GM19468 (cell line): ENCODE data around the gene GPX7.

Source experiments
- ATAC-seq: cut with Tn5 transposase; IDR thresholded peaks from one replicate; pipeline ENCODE4 v1.9.1; 2021; ENCODE audit warnings: mild to moderate bottlenecking, moderate library complexity, moderate number of reproducible peaks; ENCODE audit not compliant: unreplicated experiment; ENCODE audit errors: extremely low read depth

The GPX7 gene

GRCh38 chr1:52585474-52585873, 16.7 kb upstream of the GPX7 start:
- no peak for ATAC-seq

DNA sequence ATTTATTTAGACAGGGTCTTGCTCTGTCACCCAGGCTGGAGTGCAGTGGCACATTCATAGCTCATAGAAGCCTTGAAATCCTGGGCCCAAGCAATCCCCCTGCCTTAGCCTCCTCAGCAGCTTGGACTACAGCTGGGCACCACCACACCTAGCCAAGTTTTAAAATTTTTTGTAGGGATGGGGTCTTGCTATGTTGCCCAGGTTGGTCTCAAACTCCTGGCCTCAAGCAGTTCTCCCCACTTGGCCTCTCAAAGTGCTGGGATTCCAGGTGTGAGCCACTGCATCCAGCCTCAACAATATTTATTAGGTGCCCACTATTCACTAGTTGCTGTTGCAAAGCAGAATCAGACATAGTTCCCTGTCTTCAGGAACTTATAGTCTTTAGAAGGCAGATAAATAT, 14.1 kb upstream of the GPX7 start:
- ATAC-seq, result no peak

DNA sequence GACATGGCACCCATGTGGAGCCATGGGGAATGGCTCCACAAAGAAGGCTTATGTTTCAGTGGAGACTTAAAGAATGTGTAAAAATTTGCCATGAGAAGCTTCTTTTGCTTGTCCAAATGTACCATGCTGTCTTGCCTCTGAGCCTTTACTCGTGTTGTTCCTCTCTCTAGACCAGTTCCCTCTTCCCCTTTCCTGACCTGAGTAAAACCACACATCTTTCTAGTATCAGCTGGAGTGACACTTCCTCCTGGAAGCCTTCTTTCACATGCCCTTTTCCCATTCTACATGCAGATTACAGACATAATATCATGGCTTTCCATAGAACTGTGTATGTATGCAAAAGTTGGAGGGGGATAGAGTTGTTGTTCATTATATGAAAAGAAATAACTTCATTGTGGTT, 13.6 kb upstream of the GPX7 start:
- no peak for ATAC-seq

GRCh38 chr1:52590266-52590665, 11.9 kb upstream of the GPX7 start:
- ATAC-seq, result no peak

- no peak for ATAC-seq
Observed at GRCh38 chr1:52592637-52593323, 9.4 kb upstream of the GPX7 start.

- no peak for ATAC-seq
Observed at GRCh38 chr1:52593495-52593894, 8.7 kb upstream of the GPX7 start.

GRCh38 chr1:52595061-52595460, 7.1 kb upstream of the GPX7 start:
- ATAC-seq, result no peak

DNA sequence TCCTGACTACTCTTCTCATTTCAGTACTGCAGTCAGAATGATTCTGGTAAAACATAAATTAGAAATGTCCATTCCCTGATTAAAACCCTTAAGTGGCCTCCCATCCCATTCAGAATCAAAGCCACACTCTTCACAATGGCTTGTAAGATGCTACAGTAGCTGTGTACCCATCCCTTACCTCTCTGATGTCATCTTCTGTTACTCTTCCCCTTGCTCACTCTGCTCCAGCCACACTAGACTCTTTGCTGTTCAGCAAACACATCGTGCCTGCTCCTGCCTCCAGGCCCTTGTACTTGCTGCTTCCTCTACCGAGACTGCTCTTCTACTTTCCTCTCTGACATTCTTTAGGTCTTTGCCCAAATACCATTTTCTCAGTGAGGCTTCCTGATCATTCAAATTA, 4.3 kb upstream of the GPX7 start:
- ATAC-seq, result no peak

DNA sequence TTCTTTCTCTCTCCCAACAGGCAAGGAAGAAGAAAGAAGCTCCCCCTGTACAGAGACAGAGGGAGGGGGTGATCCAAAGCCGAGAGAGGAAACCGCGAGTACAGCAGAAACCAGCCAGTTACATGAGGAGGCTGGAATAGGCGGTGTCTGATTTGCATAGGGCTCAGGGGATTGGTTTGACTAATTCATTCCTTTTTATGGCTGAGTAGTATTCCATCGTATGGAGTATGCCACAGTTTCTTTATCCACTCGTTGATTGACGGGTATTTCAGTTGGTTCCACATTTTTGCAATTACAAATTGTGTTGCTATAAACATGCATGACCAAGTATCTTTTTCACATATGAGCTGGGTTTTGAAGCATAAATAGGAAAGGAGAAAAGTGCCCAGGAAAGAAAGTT, 3.4 kb upstream of the GPX7 start:
- ATAC-seq, result no peak

DNA sequence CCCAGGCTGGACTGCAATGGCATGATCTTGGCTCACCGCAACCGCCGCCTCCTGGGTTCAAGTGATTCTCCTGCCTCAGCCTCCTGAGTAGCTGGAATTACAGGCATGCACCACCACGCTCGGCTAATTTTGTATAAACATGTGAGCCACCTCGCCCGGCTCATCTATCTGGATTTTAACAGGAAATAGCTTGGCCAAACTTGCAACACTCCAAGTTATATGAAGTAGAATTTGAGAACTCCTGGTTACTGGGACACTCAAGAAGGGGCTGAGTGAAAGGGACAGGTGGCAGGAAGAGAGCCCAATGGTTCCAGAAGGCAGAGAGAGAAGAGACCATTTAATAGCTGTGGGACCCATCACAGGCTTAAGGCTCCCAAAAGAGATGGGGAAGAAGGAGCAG, 2.9 kb upstream of the GPX7 start:
- ATAC-seq, result no peak

DNA sequence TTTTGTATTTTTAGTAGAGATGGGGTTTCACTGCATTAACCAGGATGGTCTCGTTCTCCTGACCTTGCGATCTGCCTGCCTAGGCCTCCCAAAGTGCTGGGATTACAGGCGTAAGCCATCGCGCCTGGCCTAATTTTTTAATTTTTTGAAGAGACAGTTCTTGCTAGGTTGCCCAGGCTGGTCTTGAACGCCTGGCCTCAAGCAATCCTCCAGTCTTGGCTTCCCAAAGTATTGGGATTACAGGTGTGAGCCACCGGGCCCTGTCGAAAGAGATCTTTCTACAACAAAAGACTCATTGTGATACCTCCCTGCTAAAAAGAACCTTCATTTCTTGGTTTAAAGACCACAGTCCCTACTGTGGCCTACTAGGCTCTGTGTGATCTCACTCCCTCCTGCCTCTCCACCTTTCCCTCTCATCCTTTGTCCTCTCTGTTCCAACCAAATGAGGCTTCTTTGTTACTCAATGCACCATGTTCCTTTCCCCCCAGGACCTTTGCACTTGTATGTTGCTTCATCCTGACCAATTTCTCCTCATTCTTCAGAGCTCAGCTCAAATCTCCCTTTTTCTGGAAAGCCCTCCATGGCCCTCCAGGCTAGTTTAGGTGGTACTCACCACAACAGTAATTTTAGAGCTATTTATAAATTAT, 1.5 kb upstream of the GPX7 start:
- no peak for ATAC-seq

DNA sequence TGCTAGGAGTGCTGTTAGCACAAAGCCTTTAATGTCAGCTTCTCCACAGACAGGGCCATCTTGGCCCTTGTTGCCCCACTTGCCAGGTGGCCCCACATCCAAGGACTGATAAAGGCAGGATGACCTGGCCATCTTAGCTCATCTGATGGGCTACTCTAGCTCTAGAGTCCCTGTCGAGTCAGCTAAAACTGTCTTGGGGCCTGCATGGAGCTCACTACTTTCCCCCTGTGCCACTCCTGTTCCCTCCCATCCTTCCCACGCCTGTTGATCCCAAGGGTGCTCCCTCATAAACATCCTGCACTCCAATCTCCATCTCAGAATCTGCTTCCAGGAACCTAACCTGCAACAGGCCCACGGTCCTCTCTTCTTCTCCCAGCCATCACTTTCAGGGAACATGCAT, 652 bp upstream of the GPX7 start:
- ATAC-seq, result no peak

- no peak for ATAC-seq
Observed at GRCh38 chr1:52602856-52603600, 857 bp downstream of the GPX7 start.

DNA sequence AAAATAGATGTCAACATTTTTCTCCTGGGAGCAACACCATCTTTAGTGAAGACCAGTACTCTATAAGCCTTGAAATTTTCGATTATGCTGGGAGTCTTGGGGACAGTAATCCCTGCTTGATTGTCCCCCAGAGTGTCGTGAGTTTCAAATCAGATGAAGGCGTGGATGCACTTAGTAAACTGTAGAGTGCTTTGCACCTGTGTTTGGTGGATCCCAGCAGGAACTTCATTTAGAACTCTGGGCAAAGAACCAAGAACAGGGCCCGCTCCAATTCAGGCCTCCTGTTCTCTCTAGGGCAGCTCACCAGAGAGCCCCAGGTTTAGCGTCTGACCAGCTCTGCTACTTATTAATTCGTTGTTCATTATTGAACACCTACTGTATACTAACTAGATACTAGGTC, 1.5 kb downstream of the GPX7 start:
- no peak for ATAC-seq

- no peak for ATAC-seq
Observed at GRCh38 chr1:52604063-52604770, 2.0 kb downstream of the GPX7 start.

DNA sequence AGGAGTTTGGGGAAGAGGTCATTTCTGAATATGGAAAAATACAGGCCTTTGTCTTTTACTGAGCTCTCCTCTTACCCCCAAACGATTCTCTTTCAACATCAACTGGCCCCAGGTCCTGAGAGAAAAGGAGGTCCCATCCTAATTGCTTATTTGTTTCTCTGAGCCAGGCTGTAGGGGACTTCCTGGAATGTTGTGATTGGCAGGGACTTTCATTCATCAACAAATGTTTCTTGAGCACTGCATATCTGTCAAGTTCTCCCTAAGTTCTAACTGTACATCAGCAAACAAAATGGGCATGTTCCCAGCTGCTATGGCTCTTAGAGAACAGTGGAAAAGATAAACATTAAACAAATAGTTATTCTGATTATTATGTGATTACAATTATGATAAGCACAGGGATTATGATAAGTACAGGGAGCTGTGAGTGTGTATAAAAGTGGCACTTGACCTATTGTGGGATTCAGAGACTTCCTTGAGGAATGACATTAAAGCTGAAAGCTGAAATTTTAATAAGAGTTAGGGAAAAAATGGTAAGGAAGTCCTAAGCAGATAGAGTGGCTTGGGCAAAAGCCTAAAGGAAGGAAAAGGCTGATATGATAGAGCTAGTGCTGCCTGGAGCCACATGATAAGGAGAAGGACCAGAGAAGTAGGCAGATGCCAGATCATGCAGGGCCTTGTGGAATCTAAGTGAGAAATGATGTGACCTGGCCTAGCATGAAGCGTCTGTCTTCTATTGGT, 11.6 kb downstream of the GPX7 start:
- ATAC-seq, result no peak

GRCh38 chr1:52614671-52615070, 12.5 kb downstream of the GPX7 start:
- ATAC-seq, result no peak

DNA sequence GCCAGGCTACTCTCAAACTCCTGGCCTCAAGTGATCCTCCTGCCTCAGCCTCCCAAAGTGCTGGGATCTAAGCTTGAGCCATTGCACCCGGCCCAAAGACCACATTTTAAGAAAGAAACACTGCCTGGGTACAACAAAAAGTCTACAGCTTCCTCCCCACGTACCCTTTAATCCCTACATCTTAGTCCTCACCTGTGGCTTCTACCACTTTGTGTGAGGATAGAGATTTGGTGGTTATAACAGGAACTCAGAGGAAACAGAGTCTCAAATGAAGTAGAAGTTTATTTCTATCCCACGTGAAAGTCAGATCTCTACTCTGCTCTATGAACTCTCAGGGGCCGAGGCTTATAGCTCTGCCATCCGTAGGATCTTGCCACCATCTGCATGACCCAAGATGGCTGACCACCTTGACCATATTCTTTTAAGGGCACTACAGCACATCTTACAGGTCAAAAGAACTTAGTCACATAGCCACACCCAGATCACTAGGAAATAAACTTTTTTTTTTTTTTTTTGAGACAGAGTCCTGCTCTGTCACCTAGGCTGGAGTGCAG, 13.4 kb downstream of the GPX7 start:
- no peak for ATAC-seq

DNA sequence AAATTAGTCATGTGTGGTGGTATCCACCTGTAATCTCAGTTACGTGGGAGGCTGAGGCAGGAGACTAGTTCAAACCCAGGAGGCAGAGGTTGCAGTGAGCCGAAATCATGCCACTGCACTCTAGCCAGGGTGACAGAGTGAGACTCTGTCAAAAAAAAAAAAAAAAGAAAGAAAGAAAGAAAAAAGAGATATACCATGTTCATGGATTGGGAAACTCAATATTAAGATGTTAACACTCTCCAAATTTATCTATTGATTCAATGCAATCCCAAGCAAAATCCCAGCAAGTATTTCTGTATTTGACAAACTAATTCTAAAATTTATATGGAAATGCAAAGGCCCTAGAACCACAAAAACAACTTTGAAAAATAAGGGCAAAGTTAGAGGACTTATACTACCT, 19.8 kb downstream of the GPX7 start:
- ATAC-seq, result no peak

- ATAC-seq, result no peak
Observed at GRCh38 chr1:52623812-52624211, 21.6 kb downstream of the GPX7 start.
